ENCODE results near the gene ATAD3A.
"Not testable (repeated sequence)": the region's sequence is repeated elsewhere in the genome, so short reads cannot be mapped to it uniquely, and the experiment has no call there.

ATAD3A gene

DNA sequence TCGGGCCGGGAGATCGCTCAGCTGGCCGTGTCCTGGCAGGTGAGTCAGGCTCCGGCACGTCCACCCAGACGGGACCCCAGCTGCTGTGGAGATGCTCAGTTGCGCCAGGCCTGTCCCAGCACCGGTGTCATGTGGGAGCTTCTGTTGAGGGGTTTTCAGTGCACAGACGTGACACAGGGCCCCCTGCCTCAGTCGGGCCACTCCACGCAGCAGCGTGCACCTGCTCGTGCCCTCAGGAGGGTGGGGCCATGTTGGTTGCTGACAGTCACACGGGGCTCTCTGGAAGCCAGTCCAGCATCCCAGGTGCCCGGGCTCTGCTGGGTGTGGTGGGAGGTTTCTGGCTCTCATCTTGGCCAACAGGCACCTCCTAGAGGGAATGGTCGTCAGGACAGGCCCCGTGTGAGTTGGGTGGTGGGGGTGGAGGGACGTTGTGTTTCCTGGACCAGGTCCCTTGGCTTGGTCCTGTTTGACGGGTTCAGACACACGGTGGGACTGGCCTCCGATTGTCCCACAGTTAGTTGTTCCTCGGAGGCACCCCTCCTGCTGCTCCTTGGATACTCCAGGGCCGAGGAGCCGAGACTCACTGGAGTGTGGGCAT, 21.2 kb upstream of the ATAD3A start:
- no peak overlapping the region for H3K27ac ChIP-seq (ENCODE audit: low read depth, low read length, severe bottlenecking)
- peaks cover 81% of the 10 kb centered on the region for H3K36me3 ChIP-seq (ENCODE audit: control insufficient read depth, insufficient read depth, low read length)
- H3K9me3 ChIP-seq (ENCODE audit: control insufficient read depth, low read length) = peaks cover 14% of the 10 kb centered on the region
- no peaks in the 10 kb centered on the region for H3K4me1 ChIP-seq (ENCODE audit: control insufficient read depth, insufficient read depth, low read length, poor library complexity, severe bottlenecking)
- 94 to 95% methylated on average over 14 to 17 of the region's 25 CpGs for WGBS, 2 experiments (ENCODE audit: insufficient coverage in 2 of 2)
- no peak overlapping the region for H3K4me3 ChIP-seq (ENCODE audit: extremely low read depth, insufficient read depth, low read length, poor library complexity, severe bottlenecking)

GRCh38 chr1:1491601-1492000, 20.4 kb upstream of the ATAD3A start:
- H3K27ac ChIP-seq (ENCODE audit: low read depth, low read length, severe bottlenecking) = no peak overlapping the region
- H3K4me1 ChIP-seq (ENCODE audit: control insufficient read depth, insufficient read depth, low read length, poor library complexity, severe bottlenecking) = no peaks in the 10 kb centered on the region
- H3K36me3 ChIP-seq (ENCODE audit: control insufficient read depth, insufficient read depth, low read length) = peaks cover 81% of the 10 kb centered on the region
- H3K9me3 ChIP-seq (ENCODE audit: control insufficient read depth, low read length) = peaks cover 14% of the 10 kb centered on the region
- H3K4me3 ChIP-seq (ENCODE audit: extremely low read depth, insufficient read depth, low read length, poor library complexity, severe bottlenecking) = no peak overlapping the region
- 95% methylated on average over 8 to 10 of the region's 10 CpGs for WGBS, 2 experiments (ENCODE audit: insufficient coverage in 2 of 2)

GRCh38 chr1:1494311-1494710, 17.7 kb upstream of the ATAD3A start:
- Histone ChIP-seq H3K36me3 (ENCODE audit: control insufficient read depth, insufficient read depth, low read length) (peaks cover 57% of the 10 kb centered on the region), H3K9me3 (ENCODE audit: control insufficient read depth, low read length) (peaks cover 14% of the 10 kb centered on the region)
- not testable (repeated sequence) for H3K4me3 ChIP-seq (ENCODE audit: extremely low read depth, insufficient read depth, low read length, poor library complexity, severe bottlenecking); H3K27ac ChIP-seq (ENCODE audit: low read depth, low read length, severe bottlenecking); H3K4me1 ChIP-seq (ENCODE audit: control insufficient read depth, insufficient read depth, low read length, poor library complexity, severe bottlenecking)
- 93 to 97% methylated on average over 5 to 9 of the region's 22 CpGs for WGBS, 2 experiments (ENCODE audit: insufficient coverage in 2 of 2)

- H3K27ac ChIP-seq (ENCODE audit: low read depth, low read length, severe bottlenecking); H3K4me1 ChIP-seq (ENCODE audit: control insufficient read depth, insufficient read depth, low read length, poor library complexity, severe bottlenecking); H3K4me3 ChIP-seq (ENCODE audit: extremely low read depth, insufficient read depth, low read length, poor library complexity, severe bottlenecking): not testable (repeated sequence)
- H3K9me3 ChIP-seq (ENCODE audit: control insufficient read depth, low read length) = peaks cover 14% of the 10 kb centered on the region
- 97% methylated on average over 9 to 12 of the region's 18 CpGs for WGBS, 2 experiments (ENCODE audit: insufficient coverage in 2 of 2)
- peaks cover 45% of the 10 kb centered on the region for H3K36me3 ChIP-seq (ENCODE audit: control insufficient read depth, insufficient read depth, low read length)
Measured at GRCh38 chr1:1495461-1495975, 16.4 kb upstream of the ATAD3A start.

GRCh38 chr1:1504777-1505365, 7.1 kb upstream of the ATAD3A start:
- 52 to 55% methylated on average over 9 to 14 of the region's 16 CpGs for WGBS, 2 experiments (ENCODE audit: insufficient coverage in 2 of 2)
- H3K4me1 ChIP-seq (ENCODE audit: control insufficient read depth, insufficient read depth, low read length, poor library complexity, severe bottlenecking); H3K4me3 ChIP-seq (ENCODE audit: extremely low read depth, insufficient read depth, low read length, poor library complexity, severe bottlenecking); H3K9me3 ChIP-seq (ENCODE audit: control insufficient read depth, low read length); H3K36me3 ChIP-seq (ENCODE audit: control insufficient read depth, insufficient read depth, low read length): not testable (repeated sequence)
- peak overlapping the region; percentile 36 for H3K27ac ChIP-seq (ENCODE audit: low read depth, low read length, severe bottlenecking)

DNA sequence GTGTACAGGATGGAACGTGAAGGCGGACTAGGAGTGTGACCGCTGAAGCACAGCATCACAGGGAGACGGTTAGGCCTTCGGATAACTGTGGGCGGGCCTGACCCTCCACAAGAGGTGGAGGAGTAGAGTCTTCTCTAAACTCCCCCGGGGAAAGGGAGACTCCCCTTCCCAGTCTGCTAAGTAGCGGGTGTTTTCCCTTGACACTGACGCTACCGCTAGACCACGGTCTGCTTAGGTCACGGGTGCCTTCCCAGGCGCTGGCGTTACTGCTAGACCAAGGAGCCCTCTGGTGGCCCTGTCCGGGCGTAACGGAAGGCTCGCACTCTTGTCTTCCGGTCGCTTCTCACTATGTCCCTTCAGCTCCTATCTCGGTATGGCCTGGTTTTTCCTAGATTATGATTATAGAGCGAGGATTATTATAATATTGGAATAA, 6.6 kb upstream of the ATAD3A start:
- WGBS, 2 experiments (ENCODE audit: insufficient coverage in 2 of 2) = no CpG with 5 or more reads among the region's 22 CpGs
- H3K4me1 ChIP-seq (ENCODE audit: control insufficient read depth, insufficient read depth, low read length, poor library complexity, severe bottlenecking); H3K9me3 ChIP-seq (ENCODE audit: control insufficient read depth, low read length); H3K4me3 ChIP-seq (ENCODE audit: extremely low read depth, insufficient read depth, low read length, poor library complexity, severe bottlenecking); H3K36me3 ChIP-seq (ENCODE audit: control insufficient read depth, insufficient read depth, low read length): not testable (repeated sequence)
- peak overlapping the region; percentile 36 for H3K27ac ChIP-seq (ENCODE audit: low read depth, low read length, severe bottlenecking)

DNA sequence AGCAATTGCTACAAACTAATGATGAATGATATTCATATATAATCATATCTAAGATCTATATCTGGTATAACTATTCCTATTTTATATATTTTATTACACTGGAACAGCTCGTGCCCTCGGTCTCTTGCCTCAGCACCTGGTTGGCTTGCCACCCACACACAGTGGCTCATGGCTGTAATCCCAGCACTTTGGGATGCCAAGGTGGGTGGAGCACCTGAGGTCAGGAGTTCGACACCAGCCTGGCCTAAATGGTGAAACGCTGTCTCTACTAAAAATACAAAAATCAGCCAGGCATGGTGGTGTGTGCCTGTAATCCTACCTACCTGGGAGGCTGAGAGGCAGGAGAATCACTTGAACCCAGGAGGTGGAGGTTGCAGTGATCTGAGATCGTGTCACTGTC, 6.2 kb upstream of the ATAD3A start:
- H3K27ac ChIP-seq (ENCODE audit: low read depth, low read length, severe bottlenecking); H3K9me3 ChIP-seq (ENCODE audit: control insufficient read depth, low read length); H3K4me3 ChIP-seq (ENCODE audit: extremely low read depth, insufficient read depth, low read length, poor library complexity, severe bottlenecking); H3K36me3 ChIP-seq (ENCODE audit: control insufficient read depth, insufficient read depth, low read length); H3K4me1 ChIP-seq (ENCODE audit: control insufficient read depth, insufficient read depth, low read length, poor library complexity, severe bottlenecking): not testable (repeated sequence)
- 88 to 92% methylated on average over 2 to 4 of the region's 5 CpGs for WGBS, 2 experiments (ENCODE audit: insufficient coverage in 2 of 2)

DNA sequence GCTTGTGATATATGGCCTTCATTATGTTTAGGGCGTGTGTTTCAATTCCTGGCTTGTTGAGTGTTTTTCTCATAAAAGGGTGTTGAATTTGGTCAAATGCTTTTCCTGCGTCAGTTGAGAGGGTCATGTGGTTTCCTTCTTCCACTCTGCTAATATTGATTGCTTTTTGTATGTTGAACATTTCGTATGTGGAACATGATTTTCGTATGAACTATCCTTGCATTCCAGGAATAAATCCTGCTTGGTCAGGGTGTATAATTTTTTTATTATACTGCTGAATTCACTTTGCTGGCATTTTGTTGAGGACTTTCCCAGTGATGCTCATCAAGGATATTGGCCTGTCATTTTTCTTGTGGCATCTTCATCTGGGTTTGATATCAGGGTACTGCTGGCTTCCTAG, 4.7 kb upstream of the ATAD3A start:
- 93 to 95% methylated on average over 4 of the region's 4 CpGs for WGBS, 2 experiments (ENCODE audit: insufficient coverage in 2 of 2)
- no peaks in the 10 kb centered on the region for H3K36me3 ChIP-seq (ENCODE audit: control insufficient read depth, insufficient read depth, low read length)

DNA sequence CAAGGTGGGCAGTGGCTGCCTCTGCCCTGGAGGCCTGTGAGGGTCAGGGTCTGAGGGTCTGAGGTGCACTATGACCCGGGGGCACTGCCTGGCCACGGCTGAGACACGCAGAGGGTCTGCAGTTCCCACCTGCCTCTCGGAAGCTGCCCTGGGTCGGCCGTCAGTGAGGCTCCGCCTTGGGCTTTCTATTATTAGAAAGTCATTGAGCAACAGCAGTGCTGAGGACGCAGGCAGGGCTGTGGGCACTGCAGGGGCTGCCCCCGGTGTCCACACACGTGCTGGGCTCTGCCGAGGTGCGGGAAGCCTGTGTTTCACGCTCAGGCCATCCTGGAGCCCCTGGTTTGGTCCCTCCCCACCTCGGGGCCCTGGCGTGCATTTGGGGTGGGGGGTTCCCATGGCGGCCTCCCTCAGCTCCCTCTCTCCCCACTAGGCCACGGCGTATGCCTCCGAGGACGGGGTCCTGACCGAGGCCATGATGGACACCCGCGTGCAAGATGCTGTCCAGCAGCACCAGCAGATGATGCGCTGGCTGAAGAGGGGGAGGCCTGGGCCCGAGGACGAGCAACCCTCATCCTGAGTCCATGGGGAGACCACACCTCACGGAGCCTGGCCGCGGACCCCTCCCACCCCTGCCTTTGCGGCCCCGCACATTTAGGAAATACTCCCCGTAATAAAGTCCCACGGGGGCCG, 3.0 kb upstream of the ATAD3A start:
- H3K4me3 ChIP-seq (ENCODE audit: extremely low read depth, insufficient read depth, low read length, poor library complexity, severe bottlenecking); H3K36me3 ChIP-seq (ENCODE audit: control insufficient read depth, insufficient read depth, low read length); H3K4me1 ChIP-seq (ENCODE audit: control insufficient read depth, insufficient read depth, low read length, poor library complexity, severe bottlenecking); H3K27ac ChIP-seq (ENCODE audit: low read depth, low read length, severe bottlenecking); H3K9me3 ChIP-seq (ENCODE audit: control insufficient read depth, low read length): not testable (repeated sequence)
- WGBS, 2 experiments (ENCODE audit: insufficient coverage in 2 of 2) = 87 to 100% methylated on average over 7 to 9 of the region's 34 CpGs

More for the DNA sequence above, 4.7 kb upstream of the ATAD3A start:
- Histone ChIP-seq H3K9me3 (ENCODE audit: control insufficient read depth, low read length) (no peaks in the 10 kb centered on the region), H3K4me1 (ENCODE audit: control insufficient read depth, insufficient read depth, low read length, poor library complexity, severe bottlenecking) (no peaks in the 10 kb centered on the region), H3K4me3 (ENCODE audit: extremely low read depth, insufficient read depth, low read length, poor library complexity, severe bottlenecking) (no peak overlapping the region), H3K27ac (ENCODE audit: low read depth, low read length, severe bottlenecking) (no peak overlapping the region)

GRCh38 chr1:1509465-1509850, 2.5 kb upstream of the ATAD3A start:
- not testable (repeated sequence) for H3K4me3 ChIP-seq (ENCODE audit: extremely low read depth, insufficient read depth, low read length, poor library complexity, severe bottlenecking); H3K36me3 ChIP-seq (ENCODE audit: control insufficient read depth, insufficient read depth, low read length); H3K27ac ChIP-seq (ENCODE audit: low read depth, low read length, severe bottlenecking); H3K4me1 ChIP-seq (ENCODE audit: control insufficient read depth, insufficient read depth, low read length, poor library complexity, severe bottlenecking); H3K9me3 ChIP-seq (ENCODE audit: control insufficient read depth, low read length)
- 91 to 95% methylated on average over 6 to 9 of the region's 21 CpGs for WGBS, 2 experiments (ENCODE audit: insufficient coverage in 2 of 2)
